ENCODE results near the gene HEATR3. TPM values are rescaled to one million over a fixed set of nuclear protein-coding genes. Genes with fewer than 3 reads are reported as not detected.

The HEATR3 gene
- total and polyA plus RNA-seq, 2 of the 13 experiments (the other 11 are each of a cell fraction or from before 2014, with no cell fraction given) = 22.4 to 52.4 TPM

DNA sequence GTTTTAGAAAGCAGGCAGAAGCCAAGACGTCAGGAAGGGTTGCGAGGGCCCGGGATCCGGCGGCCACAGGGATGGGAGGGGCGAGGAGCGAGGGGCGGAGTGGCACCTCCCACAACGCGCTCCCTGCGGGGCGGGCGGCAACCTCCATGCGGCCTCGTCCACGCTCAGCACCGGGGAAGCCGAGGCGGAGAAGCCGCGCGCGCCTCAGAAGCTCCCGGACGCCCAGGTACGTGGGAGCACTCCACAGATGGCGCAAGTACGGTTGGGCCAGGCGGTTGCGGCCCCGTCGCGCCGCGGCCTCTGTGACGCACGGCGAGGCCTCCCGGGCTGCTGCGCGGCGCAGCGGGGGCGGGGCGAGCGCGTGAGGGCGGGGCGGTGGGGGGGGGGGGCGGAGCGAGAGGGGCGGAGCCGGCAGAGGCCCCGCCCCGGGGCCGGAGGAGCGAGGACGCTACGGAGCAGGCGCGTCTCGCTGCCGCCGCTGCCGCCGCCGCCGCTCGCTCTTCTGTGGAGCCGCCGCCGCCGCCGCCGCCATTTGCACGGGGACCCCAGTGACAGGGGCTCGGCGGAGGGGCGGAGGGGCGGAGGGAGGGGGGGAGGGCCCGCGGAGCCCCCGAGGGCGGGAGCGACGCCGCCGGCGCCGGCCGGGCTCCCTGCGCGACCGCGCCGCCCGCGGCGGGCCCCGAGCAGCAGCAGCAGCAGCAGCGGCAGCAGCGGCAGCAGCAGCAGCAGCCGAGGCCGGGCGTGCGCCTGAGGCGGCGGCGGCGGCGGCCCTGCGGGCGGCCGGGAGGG lies 87.2 kb downstream of the HEATR3 start, which contains the start of gene TENT4B (continued):
- TF ChIP-seq, protein P1, sequence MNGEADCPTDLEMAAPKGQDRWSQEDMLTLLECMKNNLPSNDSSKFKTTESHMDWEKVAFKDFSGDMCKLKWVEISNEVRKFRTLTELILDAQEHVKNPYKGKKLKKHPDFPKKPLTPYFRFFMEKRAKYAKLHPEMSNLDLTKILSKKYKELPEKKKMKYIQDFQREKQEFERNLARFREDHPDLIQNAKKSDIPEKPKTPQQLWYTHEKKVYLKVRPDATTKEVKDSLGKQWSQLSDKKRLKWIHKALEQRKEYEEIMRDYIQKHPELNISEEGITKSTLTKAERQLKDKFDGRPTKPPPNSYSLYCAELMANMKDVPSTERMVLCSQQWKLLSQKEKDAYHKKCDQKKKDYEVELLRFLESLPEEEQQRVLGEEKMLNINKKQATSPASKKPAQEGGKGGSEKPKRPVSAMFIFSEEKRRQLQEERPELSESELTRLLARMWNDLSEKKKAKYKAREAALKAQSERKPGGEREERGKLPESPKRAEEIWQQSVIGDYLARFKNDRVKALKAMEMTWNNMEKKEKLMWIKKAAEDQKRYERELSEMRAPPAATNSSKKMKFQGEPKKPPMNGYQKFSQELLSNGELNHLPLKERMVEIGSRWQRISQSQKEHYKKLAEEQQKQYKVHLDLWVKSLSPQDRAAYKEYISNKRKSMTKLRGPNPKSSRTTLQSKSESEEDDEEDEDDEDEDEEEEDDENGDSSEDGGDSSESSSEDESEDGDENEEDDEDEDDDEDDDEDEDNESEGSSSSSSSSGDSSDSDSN (CRISPR knock-in tag; IDR thresholded peaks at IDR 0.05) = peak; percentile 75
- TF ChIP-seq ZBTB8A (CRISPR knock-in tag; IDR thresholded peaks at IDR 0.05; ENCODE audit: borderline replicate concordance, low read depth) (no peak), RBFOX2 (IDR thresholded peaks at IDR 0.05; ENCODE audit: low read depth, low read length) (peak; percentile 96), ZNF224 (CRISPR knock-in tag; IDR thresholded peaks at IDR 0.05) (no peak), TERF1 (CRISPR knock-in tag; IDR thresholded peaks at IDR 0.05) (peak; percentile 57; the same call in 1 of the 2 replicates), ZC3H13 (CRISPR knock-in tag; IDR thresholded peaks at IDR 0.05) (0 out of 2 replicates have a peak, but pooled peaks have one; percentile 65), DNMT3B (CRISPR knock-in tag; conservative IDR thresholded peaks at IDR 0.05) (0 out of 2 replicates have a peak, but pooled peaks have one; percentile 85), HOXA9 (CRISPR knock-in tag; IDR thresholded peaks at IDR 0.05; ENCODE audit: borderline replicate concordance) (no peak; the same call in 1 of the 2 replicates), MED1 (CRISPR knock-in tag; IDR thresholded peaks at IDR 0.05) (peak; percentile 32; the same call in 1 of the 2 replicates), PRDM15 (CRISPR knock-in tag; IDR thresholded peaks at IDR 0.05) (no peak), ZNF652 (CRISPR knock-in tag; IDR thresholded peaks at IDR 0.05; ENCODE audit: borderline replicate concordance, low read depth) (no peak), PHF8 (CRISPR knock-in tag; IDR thresholded peaks at IDR 0.05) (peak; percentile 98), ZNF124 (CRISPR knock-in tag; IDR thresholded peaks at IDR 0.05) (no peak), PAWR (CRISPR knock-in tag; IDR thresholded peaks at IDR 0.05; ENCODE audit: borderline replicate concordance) (no peak)
- TF ChIP-seq, protein P2, sequence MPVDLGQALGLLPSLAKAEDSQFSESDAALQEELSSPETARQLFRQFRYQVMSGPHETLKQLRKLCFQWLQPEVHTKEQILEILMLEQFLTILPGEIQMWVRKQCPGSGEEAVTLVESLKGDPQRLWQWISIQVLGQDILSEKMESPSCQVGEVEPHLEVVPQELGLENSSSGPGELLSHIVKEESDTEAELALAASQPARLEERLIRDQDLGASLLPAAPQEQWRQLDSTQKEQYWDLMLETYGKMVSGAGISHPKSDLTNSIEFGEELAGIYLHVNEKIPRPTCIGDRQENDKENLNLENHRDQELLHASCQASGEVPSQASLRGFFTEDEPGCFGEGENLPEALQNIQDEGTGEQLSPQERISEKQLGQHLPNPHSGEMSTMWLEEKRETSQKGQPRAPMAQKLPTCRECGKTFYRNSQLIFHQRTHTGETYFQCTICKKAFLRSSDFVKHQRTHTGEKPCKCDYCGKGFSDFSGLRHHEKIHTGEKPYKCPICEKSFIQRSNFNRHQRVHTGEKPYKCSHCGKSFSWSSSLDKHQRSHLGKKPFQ (CRISPR knock-in tag; IDR thresholded peaks at IDR 0.05; ENCODE audit: insufficient replicate concordance) = no peak
- TF ChIP-seq, protein P3, sequence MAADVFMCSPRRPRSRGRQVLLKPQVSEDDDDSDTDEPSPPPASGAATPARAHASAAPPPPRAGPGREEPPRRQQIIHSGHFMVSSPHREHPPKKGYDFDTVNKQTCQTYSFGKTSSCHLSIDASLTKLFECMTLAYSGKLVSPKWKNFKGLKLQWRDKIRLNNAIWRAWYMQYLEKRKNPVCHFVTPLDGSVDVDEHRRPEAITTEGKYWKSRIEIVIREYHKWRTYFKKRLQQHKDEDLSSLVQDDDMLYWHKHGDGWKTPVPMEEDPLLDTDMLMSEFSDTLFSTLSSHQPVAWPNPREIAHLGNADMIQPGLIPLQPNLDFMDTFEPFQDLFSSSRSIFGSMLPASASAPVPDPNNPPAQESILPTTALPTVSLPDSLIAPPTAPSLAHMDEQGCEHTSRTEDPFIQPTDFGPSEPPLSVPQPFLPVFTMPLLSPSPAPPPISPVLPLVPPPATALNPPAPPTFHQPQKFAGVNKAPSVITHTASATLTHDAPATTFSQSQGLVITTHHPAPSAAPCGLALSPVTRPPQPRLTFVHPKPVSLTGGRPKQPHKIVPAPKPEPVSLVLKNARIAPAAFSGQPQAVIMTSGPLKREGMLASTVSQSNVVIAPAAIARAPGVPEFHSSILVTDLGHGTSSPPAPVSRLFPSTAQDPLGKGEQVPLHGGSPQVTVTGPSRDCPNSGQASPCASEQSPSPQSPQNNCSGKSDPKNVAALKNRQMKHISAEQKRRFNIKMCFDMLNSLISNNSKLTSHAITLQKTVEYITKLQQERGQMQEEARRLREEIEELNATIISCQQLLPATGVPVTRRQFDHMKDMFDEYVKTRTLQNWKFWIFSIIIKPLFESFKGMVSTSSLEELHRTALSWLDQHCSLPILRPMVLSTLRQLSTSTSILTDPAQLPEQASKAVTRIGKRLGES (CRISPR knock-in tag; IDR thresholded peaks at IDR 0.05; ENCODE audit: borderline replicate concordance) = no peak

Data from HepG2 (cell line).